Hepatic stellate cell (primary cell): ENCODE measurements around the gene OPN3.

Experiments
- DNase-seq: peaks from one replicate; pipeline ENCODE4 v3.0.0; 2011; ENCODE audit warnings: low spot score

The OPN3 gene

DNA sequence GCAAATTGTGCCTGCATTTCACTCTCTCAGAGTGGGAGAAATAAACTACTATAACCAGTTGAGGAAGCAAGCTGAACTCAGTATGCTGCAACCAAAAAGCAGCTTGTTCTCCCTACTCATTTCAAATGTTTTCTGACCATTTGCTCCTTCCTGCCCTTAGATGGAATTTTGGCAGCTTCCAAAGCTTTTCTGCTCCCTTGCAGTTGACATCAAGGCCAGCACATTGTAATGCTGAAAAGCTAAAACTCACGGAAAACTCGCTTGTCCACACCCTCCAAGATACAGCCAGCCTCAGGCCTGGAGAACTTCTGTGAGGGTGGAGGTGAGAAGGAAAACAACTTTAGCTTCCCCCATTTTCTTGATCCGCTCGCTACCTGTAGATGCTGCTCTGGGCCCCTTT, 5.0 kb upstream of the OPN3 start:
- DNase-seq, result no peak

DNA sequence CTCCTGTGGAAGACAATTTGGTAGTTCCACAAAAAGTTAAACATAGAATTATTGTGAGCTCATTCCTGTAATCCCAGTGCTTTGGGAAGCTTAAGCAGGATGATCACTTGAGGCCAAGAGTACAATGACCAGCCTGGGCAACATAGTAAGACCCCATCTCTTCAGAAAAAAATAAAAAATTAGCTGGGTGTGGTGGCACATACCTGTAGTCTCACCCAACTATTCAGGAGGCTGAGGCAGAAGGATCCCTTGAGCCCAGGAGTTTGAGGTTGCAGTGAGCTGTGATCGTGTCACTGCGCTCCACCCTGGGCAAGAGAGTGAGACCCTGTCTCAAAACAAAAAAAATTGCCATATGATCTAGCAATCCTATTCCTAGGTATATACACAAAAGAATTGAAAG, 4.1 kb upstream of the OPN3 start:
- no peak for DNase-seq

DNA sequence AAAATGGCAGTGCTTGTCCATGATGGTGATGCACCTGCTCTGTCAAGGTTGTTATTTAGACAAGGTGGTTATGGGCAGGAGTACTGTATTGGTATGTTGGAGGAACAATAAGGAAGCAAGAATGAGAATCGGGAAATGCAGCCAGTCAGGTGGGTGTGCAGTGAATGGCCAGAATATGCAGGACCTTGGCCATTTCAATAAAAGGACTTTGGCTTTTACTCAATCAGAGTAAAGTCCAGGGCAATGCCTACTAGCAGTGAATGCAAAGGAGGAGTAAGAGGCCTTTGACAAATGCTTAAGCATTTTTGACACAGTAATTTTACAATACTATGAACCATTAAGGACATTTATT, 2.4 kb upstream of the OPN3 start:
- no peak for DNase-seq

DNA sequence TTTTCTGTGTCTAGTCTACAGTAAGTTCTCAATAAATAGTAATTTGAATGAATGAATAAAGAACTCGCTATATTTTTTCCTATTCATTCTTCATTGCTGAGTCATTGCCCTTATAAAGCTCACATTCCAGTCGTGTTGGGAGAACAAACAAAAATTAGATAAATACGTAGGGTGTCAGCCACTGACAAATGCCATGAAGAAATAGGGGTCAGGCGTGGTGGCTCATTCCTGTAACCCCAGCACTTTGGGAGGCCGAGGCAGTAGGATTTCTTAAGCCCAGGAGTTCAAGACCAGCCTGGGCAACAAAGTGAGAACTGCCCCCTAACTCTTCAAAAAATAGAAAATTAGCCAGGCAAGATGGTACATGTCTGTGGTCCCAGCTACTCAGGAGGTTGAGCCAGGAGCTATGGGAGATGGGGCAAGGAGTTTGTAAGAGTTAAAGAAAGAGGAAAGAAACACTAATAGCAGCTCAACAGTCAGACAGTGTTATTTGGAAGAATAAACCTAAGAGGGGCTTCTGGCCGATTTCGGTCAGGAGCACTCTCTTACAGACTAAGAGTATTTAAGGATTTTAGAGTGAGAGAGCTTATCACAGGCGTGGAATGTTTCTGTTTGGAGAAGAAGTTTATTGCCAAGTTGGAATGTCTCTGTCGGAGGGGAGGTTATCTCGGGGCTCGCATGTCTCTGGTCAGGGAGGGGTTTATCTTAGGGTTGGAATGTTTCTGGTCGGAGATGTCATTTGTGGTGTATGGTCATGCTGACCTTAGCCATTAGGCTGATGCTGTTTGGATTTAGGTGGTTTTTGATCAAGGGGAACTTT, 1.8 kb upstream of the OPN3 start:
- peak; percentile 37 for DNase-seq

DNA sequence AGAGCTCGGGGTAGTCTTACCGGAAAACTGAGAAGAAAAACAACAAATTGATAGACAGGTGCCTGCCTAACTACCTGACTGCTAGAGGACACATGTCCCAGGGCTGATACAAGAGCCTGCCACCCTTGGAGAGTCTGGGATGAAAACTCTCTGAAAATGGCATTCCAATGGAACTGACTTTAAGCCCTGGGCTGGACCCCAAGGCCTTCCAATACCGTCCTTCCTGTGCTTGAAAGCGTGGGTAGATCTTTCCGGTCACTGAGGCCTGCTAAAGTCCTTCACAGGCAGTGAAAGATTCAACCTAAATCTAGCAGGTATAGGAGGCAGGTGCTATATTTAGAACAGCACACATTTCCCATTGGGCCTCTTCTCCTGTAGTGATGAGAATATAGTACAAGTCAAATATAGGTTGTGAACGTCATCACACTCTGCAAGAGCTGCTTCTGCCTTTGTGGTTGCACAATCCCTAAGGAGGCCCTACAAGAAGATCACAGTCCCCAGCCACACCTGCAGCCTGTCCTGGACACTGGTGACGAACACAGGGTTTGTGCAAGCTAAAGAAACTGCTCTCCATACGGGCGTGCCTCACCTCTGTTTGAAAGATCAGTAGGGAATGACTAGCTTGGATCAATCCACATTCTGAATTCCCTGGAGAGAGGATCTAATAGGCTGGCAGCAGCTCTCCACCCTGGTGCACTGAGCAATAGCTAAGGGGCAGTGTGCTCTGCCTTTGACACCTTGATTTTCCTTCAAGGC, 876 bp upstream of the OPN3 start:
- DNase-seq, result no peak

DNA sequence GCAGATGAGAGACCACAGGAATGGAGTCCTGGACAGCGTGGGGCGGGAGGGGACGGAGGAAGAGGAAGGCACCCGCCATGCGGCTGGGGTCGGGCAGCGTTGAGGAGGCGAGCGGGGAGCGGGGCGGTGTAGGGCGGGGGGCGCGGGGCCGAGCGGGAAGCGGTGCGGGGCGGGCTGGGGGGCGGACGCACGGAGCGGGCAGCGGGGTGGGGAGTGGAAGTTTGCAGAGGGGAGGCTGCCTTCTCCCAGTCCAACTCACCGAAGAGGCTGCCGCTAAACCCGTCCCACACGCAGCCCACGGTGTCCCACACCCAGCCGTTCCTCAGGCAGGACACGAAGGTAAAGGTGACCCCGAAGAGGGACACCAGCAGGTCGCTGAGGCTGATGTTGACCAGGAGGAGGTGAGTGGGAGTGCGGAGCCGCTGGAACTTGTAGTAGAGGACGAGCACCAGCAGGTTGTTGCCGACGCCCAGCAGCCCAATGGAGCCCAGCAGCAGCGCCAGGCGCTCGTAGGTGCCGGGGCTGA, 483 bp downstream of the OPN3 start:
- DNase-seq, result peak; percentile 38

DNA sequence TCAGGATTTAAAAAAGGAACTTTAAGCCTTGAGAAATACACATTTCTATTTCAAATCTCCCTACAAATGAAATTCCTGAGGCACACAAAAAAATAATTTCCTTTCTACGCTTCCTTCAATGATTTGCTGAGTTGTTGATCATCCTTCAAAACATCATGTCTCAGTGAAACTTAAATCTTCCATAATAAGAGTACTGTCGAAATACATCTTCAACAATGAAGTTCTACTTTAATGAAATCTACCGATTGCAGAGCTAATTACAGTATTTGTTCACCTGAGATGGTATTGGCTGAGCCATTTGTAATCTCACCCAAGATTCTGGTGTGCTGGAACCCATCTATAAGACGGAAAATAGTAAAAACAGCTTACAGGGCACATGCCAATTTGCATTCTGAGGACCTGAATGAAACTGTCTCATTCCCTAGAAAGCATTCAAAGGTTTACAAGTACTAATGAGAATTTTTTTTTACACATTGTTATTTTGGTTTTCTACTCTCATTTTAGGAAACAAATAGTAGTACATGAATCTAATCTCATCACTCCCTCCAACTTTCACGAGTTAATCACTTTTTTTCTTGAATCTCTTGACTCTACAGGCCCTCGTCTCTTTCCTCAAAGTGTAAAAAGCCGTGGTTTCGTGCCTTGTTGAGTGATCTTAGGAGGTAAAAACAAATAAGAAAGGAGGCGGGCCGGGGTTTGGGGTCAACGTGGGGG, 1.1 kb downstream of the OPN3 start:
- no peak for DNase-seq

DNA sequence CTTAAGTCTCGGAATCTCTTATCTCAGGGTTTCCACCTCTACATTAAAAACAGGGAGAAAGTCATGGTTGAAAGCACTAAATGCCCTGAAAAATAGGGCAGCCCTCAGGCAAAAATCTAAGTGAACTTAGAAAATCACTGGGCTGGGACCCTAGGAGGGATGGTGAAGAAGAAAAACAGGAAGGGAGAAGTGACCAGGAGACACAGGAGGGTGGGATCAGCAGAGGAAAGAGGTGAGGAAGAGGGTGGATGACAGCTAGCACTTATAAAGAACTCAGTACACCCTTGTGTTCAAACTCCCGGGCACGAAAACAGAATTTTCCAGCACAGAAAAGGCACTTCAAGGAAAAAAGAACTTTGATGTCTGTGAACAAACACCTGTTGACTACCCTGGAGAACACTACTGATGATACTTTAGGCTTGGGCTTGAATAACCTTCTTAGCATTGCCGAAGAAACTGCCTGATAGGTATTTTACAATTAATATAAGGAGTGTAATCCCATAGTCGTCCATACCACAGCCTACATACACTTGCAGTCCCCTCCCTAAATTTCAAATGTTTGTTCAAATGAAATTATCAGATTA, 2.0 kb downstream of the OPN3 start:
- no peak for DNase-seq

DNA sequence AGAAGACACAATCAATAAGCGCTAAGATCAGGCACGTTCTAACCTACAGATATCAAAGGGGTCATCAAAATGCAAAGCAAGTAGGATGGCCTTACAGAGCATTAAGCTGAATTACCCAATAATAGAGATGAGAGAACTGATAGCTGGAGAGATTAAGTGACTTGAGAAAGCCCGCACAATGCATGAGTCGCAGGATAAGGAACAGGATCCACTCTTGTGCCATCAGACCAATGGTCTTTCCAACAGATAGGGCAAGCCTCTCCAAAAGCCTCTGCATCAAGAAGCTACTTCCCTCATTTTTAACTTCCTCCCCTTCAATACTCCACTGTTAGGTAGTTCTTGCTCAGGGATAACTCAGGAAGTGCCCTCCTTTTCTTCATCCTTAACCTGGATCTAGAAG, 2.6 kb downstream of the OPN3 start:
- DNase-seq, result no peak

DNA sequence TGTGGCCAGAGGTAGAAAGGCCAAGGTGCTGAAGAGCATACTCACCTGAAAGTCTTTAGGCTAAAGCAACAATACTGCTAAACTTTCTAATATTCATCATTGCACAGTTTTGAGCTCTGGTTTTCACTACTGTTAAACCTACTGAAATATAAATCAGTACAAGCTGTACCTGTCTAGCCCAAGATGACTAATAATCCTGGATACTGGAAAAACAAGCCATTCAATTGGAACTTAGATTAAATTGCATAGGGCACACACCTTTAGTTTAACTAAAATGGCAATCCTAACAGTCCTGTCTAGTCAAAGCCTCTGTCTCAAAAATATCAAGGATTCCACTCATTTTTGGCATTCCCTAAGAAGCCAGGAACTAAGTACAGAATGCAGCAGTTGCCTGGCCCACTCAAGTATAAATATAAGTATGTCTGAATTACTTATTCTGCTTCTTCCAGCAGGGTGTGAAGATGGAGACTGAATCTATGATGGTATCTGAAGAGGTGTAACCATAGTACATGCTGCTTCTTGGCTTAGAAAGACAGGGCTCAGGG, 3.1 kb downstream of the OPN3 start:
- DNase-seq, result no peak

DNA sequence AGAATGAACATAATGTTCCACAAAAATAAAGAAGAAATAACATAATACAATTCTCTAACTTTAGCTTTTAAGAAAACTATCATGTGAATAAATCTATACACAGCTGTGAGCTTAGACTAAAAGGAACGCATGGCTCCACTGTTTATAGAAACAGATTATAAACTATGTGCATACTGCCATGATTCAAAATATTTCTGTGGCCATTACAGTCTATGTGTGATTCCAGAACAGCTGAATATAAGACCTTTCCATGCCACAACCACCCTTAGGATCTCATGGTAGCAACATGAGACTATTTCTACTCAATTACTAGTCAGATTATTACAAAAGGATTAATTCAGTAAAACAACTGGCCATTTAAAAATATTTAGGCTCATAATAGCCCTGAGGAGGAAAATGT, 3.9 kb downstream of the OPN3 start:
- DNase-seq, result no peak

DNA sequence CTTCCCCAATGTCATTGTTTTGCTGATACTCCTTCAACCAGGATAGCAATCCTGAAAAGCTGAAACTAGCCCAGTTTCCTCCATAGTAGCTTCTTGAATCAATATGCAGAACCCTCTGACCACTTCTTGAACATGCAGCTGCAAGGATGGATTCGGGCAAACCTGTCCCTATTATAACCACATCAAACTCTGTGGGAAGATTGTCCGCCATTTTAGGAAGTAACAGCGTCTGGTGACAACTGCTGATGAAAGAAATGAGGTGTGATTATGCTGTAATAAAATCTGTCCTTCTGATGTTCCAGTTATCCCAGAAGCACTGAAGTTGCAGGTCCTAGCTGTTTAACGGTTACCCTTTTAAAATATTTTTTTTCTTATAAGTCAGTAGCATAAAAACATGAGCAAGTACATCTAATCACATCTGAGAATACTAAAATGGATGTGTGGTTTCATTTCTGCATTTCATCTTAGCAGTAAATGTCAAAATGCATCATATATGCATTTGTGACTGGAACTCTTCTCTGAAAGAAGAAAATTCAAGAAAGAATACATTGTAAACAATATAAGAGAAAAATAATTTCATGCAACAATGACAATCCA, 4.5 kb downstream of the OPN3 start:
- DNase-seq, result no peak

DNA sequence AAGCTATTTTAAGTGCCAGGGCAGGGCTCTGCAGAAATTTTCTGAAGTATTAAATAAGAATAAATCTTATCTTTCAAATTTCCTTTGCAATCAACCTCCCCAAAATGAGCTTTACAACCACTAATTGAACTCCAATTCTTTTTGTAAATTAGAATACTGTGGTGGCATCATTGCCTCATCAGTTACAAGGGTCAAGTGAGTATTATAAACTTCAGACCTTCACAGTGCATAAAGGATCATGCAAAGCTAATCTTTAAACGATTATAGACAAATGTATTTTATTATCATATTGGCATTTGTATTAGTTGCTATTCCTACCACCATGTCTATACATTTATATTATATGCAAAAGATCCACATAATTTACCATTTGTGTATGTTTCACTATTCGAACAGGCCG, 7.2 kb downstream of the OPN3 start:
- DNase-seq, result no peak

DNA sequence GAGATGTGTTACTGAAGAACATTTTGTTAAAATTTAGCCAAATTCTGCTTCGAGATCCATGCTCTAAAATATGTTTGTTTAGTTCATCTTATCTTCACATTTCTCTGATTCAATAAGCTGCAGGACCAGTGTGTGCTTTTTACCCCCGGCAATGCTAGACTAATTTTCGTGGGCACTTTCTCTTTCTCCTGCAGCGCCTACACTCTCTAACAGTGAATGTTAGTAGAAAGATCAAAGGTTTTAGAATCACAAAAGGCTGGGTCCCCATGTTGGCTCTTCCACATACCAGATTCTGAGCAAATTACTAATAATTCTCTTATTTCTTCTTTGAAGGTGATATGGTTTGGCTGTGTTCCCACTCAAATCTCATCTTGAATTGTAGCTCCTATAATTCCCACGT, 8.5 kb downstream of the OPN3 start:
- DNase-seq, result no peak

DNA sequence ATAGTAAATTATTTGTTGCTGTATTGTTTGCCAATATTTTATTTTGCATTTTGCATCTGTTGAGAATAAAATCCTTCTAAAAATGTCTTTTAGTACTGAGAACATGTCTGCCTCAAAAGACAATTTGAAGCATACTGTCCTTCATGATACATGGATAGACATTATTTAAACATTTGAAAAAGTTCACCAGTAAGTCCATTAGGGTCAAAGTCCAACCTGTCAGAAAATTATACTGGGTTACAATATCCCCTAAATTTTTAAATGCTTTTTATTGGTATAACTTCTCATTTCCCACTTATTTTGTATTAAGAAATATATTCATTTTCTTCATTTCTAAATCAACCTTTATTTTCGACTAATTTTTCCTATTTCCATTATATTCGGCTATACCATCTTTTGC, 9.3 kb downstream of the OPN3 start:
- DNase-seq, result no peak

DNA sequence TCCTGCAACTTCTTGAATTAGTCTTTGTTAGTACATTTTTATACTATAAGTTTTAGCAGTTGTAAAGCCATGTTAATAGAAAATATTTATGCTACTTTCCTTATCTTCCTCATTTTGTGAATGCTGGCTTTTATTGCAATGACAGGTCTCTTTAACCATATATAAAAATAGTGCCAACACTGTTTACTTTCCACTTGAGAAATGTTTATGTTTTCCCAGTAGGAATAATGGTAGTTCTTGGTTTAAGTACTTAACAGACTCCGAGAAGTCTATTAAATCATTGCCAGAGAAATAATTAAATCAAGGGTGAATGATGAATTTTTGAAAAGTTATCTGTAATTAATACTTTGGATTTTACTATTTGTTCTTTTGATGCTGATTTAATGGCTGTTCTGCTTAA, 9.7 kb downstream of the OPN3 start:
- no peak for DNase-seq

DNA sequence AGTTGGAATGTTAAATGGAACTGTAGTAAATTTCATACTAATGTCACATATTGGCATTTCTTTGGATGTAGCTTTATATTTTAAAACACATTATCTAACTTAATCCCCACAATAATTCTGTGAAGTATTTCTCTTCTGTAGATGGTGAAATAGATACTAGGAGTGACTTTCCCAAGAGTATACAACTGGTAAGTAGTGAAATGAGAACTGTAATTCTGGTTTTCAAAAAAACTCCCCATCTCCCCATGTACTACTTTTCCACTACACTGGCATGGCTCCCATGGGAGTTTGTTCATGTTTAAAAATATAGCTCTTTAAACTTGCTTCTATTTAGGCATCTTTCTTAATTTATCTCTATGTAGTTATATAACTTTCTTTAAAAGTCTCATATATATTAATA, 10.2 kb downstream of the OPN3 start:
- no peak for DNase-seq

DNA sequence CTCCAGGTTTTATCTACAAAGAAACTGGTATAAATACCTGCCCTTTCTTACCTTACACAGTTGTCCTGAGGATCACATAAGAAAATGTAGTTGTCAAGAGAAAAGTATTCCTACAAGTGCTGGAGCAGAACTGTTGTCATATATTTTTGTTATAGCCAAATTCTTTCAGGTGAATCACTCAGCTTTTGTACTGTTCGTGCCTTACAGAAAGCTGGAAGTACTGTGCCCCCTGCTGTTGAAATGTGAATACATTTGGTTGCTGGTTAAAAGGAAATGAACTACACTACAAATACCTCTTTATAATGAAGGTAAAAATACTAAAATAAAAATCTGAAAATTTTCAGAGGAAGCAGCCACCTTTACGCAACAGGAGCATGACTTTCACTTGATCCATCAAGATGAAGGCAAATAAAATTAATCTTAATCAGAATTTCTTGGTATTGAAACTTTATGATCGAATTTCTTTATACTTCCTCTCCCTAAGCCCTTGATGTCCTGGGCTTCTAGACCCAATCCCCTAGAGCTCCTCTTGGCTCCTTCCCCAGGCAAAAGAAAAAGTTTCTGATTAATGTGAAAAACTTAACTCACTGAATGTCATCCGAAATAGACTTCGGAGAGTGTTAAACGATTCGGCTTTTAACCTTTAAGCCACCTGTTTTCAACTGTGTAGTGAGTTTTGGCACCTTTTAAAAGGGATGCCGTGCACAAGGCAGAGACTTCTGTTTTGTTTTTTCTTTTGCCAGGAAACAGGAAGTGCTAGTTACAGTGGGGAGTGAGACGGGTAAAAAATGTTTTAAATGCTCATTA, 12.5 kb downstream of the OPN3 start:
- peak; percentile 28 for DNase-seq

DNA sequence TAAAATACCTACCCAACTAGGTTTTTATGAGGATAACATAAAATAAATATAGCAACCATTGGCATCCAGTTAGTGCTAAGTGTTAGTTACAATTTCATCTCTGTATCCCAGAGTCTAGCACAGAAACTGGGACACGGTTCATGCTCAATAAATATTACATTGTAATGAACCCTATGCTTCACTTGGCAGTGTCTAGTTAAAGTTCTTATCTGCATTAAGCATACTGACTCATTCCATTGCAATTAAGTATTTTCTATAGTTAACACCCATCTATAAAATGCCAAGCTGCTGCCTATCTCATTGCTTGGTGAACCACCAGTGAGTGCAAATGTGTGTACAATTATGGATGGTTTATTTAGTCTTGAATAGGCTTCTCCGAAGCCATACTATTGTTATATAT, 15.2 kb downstream of the OPN3 start:
- DNase-seq, result no peak

DNA sequence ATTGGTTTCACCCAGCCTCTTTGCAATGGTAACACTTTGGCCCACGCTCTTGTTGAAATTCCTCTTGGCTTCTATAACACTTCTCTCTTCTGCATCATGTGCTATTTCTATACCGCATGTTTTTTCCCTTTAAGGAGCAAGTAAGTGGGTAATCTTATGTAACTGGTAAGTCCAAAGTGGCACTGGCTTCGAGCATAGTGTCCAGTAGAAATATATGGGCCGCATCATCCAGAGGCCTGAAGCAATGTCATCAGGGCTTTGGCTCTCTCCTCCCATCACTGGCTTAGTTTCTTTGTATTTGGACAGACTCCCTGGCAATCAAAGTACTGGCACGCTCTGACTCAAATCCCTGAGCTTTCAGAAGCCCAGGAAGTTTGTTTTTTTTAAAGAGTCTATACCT, 17.5 kb downstream of the OPN3 start:
- DNase-seq, result no peak

DNA sequence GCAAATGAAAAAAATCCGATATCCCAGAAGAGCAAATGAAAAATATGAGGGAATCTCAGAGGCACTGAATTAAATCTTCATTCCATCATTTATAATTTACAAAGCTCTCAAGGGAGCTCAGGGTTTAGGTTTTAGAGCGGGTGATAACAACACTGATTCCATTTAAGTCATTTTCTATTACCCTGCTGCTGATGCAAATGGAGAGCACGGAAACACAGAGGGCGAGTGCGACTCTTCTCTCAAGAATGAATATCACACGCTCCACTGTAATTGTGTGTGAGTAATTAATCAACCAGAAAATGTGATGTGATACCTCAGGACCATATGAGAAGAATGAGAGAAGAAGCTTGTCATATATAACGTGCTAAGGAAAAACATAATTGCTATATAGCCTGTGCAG, 22.7 kb downstream of the OPN3 start:
- no peak for DNase-seq
